ENCODE results near the gene CEP192.
A peak's percentile ranks its signal among the peaks of the same experiment; 100 is the strongest.
"Not testable (repeated sequence)": the region's sequence is repeated elsewhere in the genome, so short reads cannot be mapped to it uniquely, and the experiment has no call there.

CEP192 gene

DNA sequence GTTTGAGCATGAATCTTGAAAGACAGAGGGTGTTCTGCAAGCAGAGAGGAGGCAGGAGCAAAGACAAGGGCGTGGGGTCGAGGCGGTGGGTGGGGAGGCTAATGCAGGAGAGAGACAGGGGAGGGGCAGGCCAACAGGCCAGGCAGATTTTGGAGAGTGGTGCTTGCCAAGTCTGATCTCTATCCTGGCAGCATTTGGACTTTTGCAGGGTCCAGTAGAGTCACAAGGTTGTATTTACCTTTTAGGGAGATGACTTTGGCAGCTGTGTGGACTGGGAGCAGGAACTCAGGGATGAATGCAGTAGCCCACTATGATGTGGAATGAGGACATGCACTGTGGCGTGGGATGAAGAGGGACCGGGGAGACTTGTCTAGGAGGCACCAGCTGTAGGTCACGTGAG lies 15.7 kb upstream of the CEP192 start:
- no peak overlapping the region for H3K4me3 Mint-ChIP-seq
- H3K27ac Mint-ChIP-seq, result peak overlapping the region; percentile 31
- H3K9me3 Mint-ChIP-seq, result no peaks in the 10 kb centered on the region
- no peaks in the 10 kb centered on the region for H3K4me1 Mint-ChIP-seq (ENCODE audit: low read depth)
- H3K36me3 Mint-ChIP-seq (ENCODE audit: low read depth), result peaks cover 61% of the 10 kb centered on the region
- no peaks in the 10 kb centered on the region for H3K27me3 Mint-ChIP-seq

GRCh38 chr18:12976305-12976704 lies 14.9 kb upstream of the CEP192 start:
- H3K27ac Mint-ChIP-seq, result no peak overlapping the region
- H3K4me1 Mint-ChIP-seq (ENCODE audit: low read depth), result no peaks in the 10 kb centered on the region
- H3K9me3 Mint-ChIP-seq, result no peaks in the 10 kb centered on the region
- H3K36me3 Mint-ChIP-seq (ENCODE audit: low read depth), result peaks cover 54% of the 10 kb centered on the region
- no peak overlapping the region for H3K4me3 Mint-ChIP-seq
- no peaks in the 10 kb centered on the region for H3K27me3 Mint-ChIP-seq

- not testable (repeated sequence) for H3K27ac Mint-ChIP-seq; H3K9me3 Mint-ChIP-seq; H3K4me3 Mint-ChIP-seq; H3K27me3 Mint-ChIP-seq; H3K4me1 Mint-ChIP-seq (ENCODE audit: low read depth)
- H3K36me3 Mint-ChIP-seq (ENCODE audit: low read depth), result peaks cover 51% of the 10 kb centered on the region
Observed at GRCh38 chr18:12980065-12980464, 11.1 kb upstream of the CEP192 start.

- Mint-ChIP-seq H3K36me3 (ENCODE audit: low read depth) (peaks cover 33% of the 10 kb centered on the region), H3K27me3 (no peaks in the 10 kb centered on the region), H3K9me3 (no peaks in the 10 kb centered on the region), H3K4me3 (peak overlapping the region; percentile 98), H3K27ac (peak overlapping the region; percentile 96), H3K4me1 (ENCODE audit: low read depth) (peaks cover 22% of the 10 kb centered on the region)
Observed at GRCh38 chr18:12989397-12990122, 1.6 kb upstream of the CEP192 start.

- no peaks in the 10 kb centered on the region for H3K9me3 Mint-ChIP-seq
- peaks cover 22% of the 10 kb centered on the region for H3K4me1 Mint-ChIP-seq (ENCODE audit: low read depth)
- peaks cover 30% of the 10 kb centered on the region for H3K36me3 Mint-ChIP-seq (ENCODE audit: low read depth)
- peak overlapping the region; percentile 96 for H3K27ac Mint-ChIP-seq
- H3K4me3 Mint-ChIP-seq, result peak overlapping the region; percentile 98
- H3K27me3 Mint-ChIP-seq, result no peaks in the 10 kb centered on the region
Observed at GRCh38 chr18:12990123-12990475, 1.1 kb upstream of the CEP192 start.

GRCh38 chr18:12990641-12990966 lies 558 bp upstream of the CEP192 start:
- Mint-ChIP-seq H3K4me3 (peak overlapping the region; percentile 98), H3K27me3 (no peaks in the 10 kb centered on the region), H3K27ac (peak overlapping the region; percentile 96), H3K9me3 (no peaks in the 10 kb centered on the region), H3K36me3 (ENCODE audit: low read depth) (peaks cover 28% of the 10 kb centered on the region), H3K4me1 (ENCODE audit: low read depth) (peaks cover 22% of the 10 kb centered on the region)

GRCh38 chr18:12991821-12992179 lies 638 bp downstream of the CEP192 start:
- H3K4me1 Mint-ChIP-seq (ENCODE audit: low read depth), result peaks cover 22% of the 10 kb centered on the region
- peak overlapping the region; percentile 96 for H3K27ac Mint-ChIP-seq
- no peaks in the 10 kb centered on the region for H3K27me3 Mint-ChIP-seq
- H3K36me3 Mint-ChIP-seq (ENCODE audit: low read depth), result peaks cover 21% of the 10 kb centered on the region
- peak overlapping the region; percentile 98 for H3K4me3 Mint-ChIP-seq
- no peaks in the 10 kb centered on the region for H3K9me3 Mint-ChIP-seq

- Mint-ChIP-seq H3K4me1 (ENCODE audit: low read depth) (peaks cover 28% of the 10 kb centered on the region), H3K27me3 (no peaks in the 10 kb centered on the region), H3K4me3 (peak overlapping the region; percentile 98), H3K9me3 (no peaks in the 10 kb centered on the region), H3K36me3 (ENCODE audit: low read depth) (peaks cover 18% of the 10 kb centered on the region), H3K27ac (no peak overlapping the region)
Observed at GRCh38 chr18:12993439-12993838, 2.3 kb downstream of the CEP192 start.

DNA sequence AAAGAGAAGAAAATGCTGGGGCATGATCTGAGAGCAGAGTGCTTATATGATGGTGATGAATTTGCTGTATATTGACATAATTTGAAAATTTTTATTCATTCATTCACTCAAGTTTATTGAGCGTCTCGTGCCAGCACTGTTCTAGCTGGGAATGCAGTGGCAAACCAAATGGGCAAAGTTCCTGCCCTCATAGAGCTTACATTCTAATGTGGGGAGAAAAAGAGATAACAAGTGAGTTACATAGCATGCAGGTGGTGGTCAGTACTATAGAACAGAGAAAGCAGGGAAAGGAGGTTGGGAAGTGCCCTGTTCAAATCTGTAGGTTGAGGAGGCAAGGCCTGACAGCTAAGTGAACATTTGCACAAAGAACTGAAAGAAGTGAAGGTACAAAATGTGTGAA lies 4.3 kb downstream of the CEP192 start:
- no peak overlapping the region for H3K27ac Mint-ChIP-seq
- H3K4me3 Mint-ChIP-seq, result no peak overlapping the region
- peaks cover 29% of the 10 kb centered on the region for H3K4me1 Mint-ChIP-seq (ENCODE audit: low read depth)
- peaks cover 21% of the 10 kb centered on the region for H3K36me3 Mint-ChIP-seq (ENCODE audit: low read depth)
- no peaks in the 10 kb centered on the region for H3K27me3 Mint-ChIP-seq
- no peaks in the 10 kb centered on the region for H3K9me3 Mint-ChIP-seq

GRCh38 chr18:12995952-12996477 lies 4.9 kb downstream of the CEP192 start:
- no peaks in the 10 kb centered on the region for H3K27me3 Mint-ChIP-seq
- H3K36me3 Mint-ChIP-seq (ENCODE audit: low read depth), result peaks cover 21% of the 10 kb centered on the region
- H3K27ac Mint-ChIP-seq, result no peak overlapping the region
- H3K9me3 Mint-ChIP-seq, result no peaks in the 10 kb centered on the region
- H3K4me1 Mint-ChIP-seq (ENCODE audit: low read depth), result peaks cover 23% of the 10 kb centered on the region
- no peak overlapping the region for H3K4me3 Mint-ChIP-seq

- H3K4me1 Mint-ChIP-seq (ENCODE audit: low read depth), result peaks cover 18% of the 10 kb centered on the region
- H3K9me3 Mint-ChIP-seq, result no peaks in the 10 kb centered on the region
- H3K36me3 Mint-ChIP-seq (ENCODE audit: low read depth), result peaks cover 19% of the 10 kb centered on the region
- no peak overlapping the region for H3K4me3 Mint-ChIP-seq
- no peak overlapping the region for H3K27ac Mint-ChIP-seq
- H3K27me3 Mint-ChIP-seq, result no peaks in the 10 kb centered on the region
Observed at GRCh38 chr18:12996661-12997292, 5.6 kb downstream of the CEP192 start.

DNA sequence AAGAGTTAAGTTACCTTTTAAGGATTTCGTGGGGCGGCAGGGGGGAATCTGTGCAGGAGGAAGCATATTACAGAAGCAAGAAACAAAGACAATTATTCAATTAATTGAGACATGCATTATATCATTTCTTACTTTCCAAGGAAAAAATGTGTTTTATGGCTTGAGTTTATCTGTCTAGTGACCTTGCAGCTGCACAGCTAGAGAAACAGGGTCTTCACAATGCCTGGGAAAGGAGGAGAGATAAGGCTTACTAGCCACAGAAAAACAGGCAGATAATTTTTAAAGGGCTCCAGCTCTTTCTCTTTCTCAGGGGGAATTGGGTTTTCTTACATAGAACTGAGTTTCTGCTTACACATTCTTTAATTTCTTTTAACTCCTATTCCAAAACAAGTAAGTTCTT lies 6.2 kb downstream of the CEP192 start:
- peaks cover 18% of the 10 kb centered on the region for H3K4me1 Mint-ChIP-seq (ENCODE audit: low read depth)

GRCh38 chr18:12998332-12999060 lies 7.3 kb downstream of the CEP192 start:
- Mint-ChIP-seq H3K4me1 (ENCODE audit: low read depth) (peaks cover 18% of the 10 kb centered on the region), H3K4me3 (peak overlapping the region; percentile 6), H3K9me3 (no peaks in the 10 kb centered on the region), H3K27me3 (no peaks in the 10 kb centered on the region), H3K36me3 (ENCODE audit: low read depth) (peaks cover 14% of the 10 kb centered on the region), H3K27ac (peak overlapping the region; percentile 70)

More for the DNA sequence above, 6.2 kb downstream of the CEP192 start:
- not testable (repeated sequence) for H3K27me3 Mint-ChIP-seq, H3K4me3 Mint-ChIP-seq, H3K9me3 Mint-ChIP-seq, H3K27ac Mint-ChIP-seq
- peaks cover 19% of the 10 kb centered on the region for H3K36me3 Mint-ChIP-seq (ENCODE audit: low read depth)

GRCh38 chr18:13003466-13003896 lies 12.3 kb downstream of the CEP192 start:
- Mint-ChIP-seq H3K4me3 (no peak overlapping the region), H3K4me1 (ENCODE audit: low read depth) (peaks cover 19% of the 10 kb centered on the region), H3K36me3 (ENCODE audit: low read depth) (peaks cover 31% of the 10 kb centered on the region), H3K27me3 (no peaks in the 10 kb centered on the region), H3K9me3 (no peaks in the 10 kb centered on the region), H3K27ac (no peak overlapping the region)

DNA sequence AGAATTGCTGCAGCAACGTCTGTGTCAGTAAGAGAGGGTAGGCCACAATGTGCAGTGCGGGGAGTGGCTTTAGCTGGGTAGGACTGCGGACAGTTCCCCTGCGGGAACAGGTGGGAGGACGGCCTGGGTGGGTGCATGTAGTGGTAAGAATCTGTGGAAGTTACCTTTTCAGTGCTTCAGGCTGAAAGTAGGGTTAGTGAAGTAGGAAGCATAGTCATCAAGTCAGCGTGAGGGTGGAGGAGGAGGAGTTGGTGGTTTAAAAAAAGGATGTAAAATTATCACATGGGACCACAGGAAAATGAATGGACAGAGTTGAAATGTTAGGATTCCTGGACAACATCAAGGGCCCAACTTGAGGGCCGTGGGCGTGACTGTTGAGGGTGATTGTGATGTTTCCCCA lies 13.2 kb downstream of the CEP192 start:
- Mint-ChIP-seq H3K36me3 (ENCODE audit: low read depth) (peaks cover 38% of the 10 kb centered on the region), H3K4me3 (no peak overlapping the region), H3K27ac (no peak overlapping the region), H3K4me1 (ENCODE audit: low read depth) (peaks cover 12% of the 10 kb centered on the region), H3K9me3 (no peaks in the 10 kb centered on the region), H3K27me3 (no peaks in the 10 kb centered on the region)
